Activated CD4-positive, alpha-beta T cell treated with anti-CD3 and anti-CD28 coated beads, Interleukin-2, amount 50 U/mL, for 48 hours (primary cell): Measurements from ENCODE around the gene FOXN3.

Experiments
- DNase-seq, 2 experiments: peaks; one replicate each; pipeline ENCODE4 v3.0.0-alpha.2; 2020

The FOXN3 gene, protein sequence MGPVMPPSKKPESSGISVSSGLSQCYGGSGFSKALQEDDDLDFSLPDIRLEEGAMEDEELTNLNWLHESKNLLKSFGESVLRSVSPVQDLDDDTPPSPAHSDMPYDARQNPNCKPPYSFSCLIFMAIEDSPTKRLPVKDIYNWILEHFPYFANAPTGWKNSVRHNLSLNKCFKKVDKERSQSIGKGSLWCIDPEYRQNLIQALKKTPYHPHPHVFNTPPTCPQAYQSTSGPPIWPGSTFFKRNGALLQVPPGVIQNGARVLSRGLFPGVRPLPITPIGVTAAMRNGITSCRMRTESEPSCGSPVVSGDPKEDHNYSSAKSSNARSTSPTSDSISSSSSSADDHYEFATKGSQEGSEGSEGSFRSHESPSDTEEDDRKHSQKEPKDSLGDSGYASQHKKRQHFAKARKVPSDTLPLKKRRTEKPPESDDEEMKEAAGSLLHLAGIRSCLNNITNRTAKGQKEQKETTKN

DNA sequence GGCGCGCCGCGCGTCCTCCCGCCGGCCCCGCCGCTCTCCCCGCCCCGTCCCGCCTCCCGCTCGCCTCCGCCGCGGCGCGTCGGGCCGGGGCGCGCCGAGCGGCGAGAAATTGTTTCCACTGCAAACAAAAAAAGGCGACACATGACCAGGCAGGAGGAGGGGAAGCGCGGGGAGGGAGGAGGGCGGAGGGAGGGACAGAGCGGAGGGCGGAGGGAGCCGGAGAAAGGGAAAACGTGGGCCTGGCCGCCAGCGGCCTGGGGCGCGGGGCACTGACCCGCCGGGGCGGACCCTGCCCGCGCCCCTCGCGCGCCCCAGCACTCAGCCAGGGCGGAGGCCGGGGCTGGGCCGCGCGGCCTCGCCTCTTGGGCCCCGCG, at the start of gene FOXN3:
Gene FOXN3, minus strand, starts transcription at position 143 of the 374 bp plus-strand sequence. CDS start 4,757 bp downstream, outside the sequence.
- peak; percentile 85 to 89 for DNase-seq

DNA sequence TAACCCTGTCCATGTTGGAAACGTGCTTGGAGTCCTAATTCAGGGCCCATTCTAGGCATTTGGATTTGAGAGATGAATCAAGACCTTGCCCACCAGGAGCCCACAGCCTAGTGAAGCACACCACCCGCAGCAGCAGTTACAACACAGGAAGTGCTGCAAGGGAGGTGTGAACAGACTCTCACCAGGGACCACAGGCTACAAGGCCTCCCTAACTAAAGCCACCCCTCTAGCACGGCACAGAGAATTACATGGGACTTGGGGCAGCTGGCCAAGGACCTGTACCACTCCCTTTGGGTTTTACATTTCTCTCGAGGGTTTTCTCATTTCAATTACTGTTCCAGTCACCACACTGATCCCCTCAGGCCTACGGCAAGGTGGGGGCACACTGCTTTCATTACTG, 49.5 kb upstream of the FOXN3 start:
- DNase-seq = no peak

DNA sequence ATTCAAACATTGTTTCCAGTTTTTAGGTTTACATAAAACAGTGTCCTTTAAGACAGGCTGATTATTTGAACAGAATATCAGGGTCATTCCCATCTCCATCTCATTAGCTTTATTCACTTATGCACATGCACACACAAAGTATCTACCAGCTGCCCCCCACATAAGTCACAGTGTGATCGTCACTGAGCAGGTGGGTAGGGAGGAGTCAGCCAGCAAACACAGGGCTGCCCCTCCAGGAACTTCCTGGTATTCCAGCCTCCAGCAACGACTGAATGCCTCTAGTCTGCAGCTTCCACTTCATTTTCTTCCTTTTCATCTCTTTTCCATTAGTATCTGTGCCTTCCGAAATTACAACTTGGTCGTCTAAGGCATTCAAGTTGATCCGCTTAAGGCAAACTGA, 48.8 kb upstream of the FOXN3 start:
- DNase-seq = no peak

- DNase-seq = no peak
Measured at GRCh38 chr14:89461256-89461655, 44.2 kb upstream of the FOXN3 start.

DNA sequence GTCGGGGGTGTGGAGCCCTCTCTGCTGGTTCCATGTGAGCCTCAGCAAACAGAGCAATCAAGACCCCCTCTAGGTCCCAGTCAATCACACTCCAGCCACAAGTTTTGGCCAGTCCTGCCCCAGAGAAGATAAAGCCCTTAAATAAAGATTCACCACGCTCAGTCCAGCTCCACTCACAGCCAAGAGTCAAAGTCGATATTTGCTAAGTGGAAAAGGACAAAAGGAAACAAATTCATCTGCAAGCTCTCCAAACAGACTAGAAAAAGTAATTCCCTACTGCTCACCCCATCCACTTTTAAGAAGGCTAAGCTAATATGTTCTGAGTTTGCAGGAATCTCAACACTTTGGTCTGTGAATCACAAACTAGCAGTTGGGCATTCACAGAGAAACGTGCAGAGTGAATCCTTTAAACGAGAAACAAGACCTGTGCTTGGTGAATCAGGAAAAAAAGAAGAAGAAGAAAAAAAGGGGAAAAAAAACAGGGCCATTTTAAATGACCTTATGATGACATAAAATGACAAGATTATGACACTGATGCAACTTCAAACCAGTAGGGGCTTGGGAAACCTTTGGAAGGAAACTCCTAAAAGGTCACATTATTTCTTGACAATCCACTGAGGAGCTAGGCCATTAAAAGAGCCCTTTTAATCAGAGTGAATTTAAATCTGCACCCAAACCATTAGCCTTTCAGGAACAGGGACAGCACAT, 41.8 kb upstream of the FOXN3 start:
- no peak for DNase-seq

GRCh38 chr14:89457007-89457406, 40.0 kb upstream of the FOXN3 start:
- no peak for DNase-seq

DNA sequence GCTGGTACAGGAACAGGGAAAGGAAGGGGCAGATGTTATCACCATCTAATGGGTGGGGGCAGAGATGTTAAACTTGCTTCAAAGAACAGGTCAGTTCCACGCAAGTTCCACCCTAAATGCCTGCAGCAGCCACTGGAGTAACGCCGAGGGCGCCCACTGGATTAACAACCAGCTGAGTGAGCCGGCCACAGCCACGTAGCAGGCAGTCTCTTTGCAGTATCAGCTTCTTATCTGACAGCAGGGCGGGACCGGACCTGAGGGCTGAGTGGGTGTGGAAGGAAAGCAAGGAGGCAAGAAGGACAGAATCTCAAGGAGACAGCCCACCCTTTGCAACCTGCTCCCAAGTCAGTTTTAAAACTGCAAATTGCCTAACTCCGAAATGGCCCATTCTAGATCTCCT, 38.4 kb upstream of the FOXN3 start:
- DNase-seq = no peak

DNA sequence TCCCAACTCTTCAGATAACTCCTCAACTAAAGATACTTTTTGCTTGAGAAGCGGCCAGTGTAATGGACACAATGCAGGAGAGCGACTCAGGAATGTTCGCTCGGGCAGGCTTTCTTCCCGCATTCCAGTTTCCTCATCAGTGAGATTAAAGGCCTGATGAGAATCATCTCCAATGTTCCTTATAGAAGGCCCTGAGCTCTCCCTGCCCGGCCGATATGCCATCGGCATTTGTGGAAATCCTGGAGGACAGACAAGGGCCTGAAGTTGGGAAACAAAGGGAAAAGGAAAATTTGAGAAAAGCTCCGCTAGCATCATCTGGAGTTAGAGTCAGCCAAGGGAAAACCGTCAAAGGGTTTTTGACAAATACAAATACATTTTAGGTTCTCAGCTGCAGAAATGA, 38.0 kb upstream of the FOXN3 start:
- DNase-seq = no peak

DNA sequence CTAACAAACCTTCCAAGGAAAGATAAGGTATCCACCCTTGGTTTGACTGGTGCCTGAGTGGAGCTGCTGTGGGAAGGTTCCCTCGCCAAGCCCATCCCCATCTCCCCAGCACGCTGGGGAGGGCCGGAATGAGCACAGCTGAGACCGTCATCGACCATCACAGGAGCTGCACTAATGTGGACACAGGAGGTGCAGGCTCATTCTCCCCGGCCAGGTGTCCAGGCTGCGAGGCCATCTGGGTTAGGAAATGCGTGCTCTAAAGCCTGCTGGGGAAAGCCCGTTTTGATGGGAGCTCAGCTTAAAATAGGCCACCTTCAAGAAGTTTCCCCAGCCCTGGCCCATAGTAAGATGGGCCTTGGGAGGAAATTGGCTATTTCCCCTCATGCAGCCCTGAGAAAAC, 35.2 kb upstream of the FOXN3 start:
- no peak for DNase-seq

DNA sequence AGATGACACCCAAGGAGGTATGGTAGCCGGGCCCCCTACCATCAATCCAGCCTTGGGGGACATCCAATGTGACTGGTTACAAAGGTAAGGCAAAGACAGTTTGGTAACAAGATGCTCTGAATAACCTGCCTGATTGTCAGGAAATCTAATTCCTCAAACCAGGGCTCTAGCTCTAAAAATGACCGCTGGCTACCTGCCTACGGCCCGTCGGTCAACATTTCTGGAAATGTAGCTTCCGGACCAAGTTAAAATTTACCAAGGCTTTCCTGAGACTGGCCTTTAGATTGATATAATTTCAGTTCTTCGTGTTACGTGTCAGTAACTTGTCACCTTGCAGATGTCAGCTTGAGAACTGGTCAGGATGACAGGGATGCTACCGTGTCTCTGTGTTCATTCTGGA, 34.2 kb upstream of the FOXN3 start:
- no peak for DNase-seq

- no peak for DNase-seq
Measured at GRCh38 chr14:89447182-89447944, 30.3 kb upstream of the FOXN3 start.

DNA sequence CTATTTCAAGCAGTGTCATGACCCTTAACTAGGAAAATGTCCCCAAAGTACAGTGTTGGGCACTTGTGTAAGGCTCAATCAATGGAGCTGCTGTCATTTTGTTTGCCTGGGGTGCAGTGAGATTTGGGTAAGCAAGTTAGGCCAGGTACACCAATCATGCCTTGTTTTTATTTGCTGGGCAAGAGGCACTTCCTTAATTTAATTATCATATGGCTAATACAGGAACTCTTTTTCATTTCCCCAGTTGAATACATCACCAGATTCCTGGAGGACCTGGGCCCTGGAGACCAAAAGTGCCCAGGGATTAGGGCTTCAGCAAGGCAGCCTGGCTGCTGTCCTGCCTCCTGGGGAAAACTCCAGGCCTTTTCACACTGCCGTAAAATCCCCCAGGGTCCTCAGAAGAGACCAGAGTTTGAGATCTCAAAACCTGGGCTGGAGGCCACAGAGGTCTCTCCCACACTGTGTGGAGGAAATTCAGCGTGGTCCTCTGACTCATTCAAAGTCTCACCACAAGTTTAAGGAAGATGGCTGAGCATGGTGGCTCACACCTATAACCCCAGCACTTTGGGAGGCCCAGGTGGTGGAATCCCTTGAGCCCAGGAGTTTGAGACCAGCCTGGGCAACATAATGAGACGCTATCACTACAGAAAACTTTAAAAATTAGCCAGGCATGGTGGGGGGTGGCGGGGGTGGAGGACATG, 28.4 kb upstream of the FOXN3 start:
- DNase-seq = peak; percentile 37 to 58

DNA sequence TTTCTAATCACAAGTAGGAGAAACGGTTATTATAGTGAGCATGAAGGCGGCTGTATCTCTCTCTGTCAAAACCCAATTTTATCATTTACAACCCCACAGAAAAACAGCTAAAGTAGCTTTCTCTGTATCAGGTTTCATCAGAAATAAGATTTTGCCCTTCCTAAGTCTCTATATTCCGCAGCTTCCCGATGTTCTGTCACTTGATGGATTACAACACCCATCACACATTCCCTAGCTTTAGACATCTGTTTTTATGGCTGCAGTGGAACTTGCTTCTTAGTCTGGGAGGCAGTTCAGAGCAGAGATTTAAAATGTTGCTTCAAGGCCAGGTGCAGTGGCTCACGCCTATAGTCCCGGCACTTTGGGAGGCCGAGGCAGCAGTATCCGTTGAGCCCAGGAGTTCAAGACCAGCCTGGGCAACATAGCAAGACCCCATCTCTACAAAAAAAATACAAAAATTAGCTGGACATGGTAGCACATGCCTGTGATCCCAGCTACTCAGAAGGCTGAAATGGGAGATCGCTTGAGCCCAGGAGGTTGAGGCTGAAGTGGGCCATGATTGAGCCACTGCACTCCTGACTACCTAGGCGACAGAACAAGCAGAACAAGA, 27.6 kb upstream of the FOXN3 start:
- no peak for DNase-seq

DNA sequence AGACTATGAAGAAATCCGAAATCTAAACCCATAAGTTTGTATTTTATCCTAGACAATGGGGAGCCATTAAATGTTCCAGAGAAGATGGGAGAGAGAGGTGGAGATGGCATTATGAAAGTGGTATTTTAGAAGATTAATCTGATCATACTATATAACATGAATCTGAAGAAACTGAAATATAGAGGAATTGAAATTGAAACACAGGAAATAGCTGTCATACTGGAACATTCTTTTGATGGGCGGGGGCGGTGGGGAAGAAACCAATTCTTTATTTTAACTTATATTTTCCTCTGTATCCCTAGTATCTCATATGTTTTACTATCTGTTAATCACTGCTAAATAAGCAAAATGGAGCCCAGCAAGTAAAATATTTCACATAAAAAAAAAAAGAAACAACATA, 27.0 kb upstream of the FOXN3 start:
- DNase-seq = peak in 1 of 2 experiments; percentile 39

GRCh38 chr14:89443042-89443629, 26.1 kb upstream of the FOXN3 start:
- no peak for DNase-seq

DNA sequence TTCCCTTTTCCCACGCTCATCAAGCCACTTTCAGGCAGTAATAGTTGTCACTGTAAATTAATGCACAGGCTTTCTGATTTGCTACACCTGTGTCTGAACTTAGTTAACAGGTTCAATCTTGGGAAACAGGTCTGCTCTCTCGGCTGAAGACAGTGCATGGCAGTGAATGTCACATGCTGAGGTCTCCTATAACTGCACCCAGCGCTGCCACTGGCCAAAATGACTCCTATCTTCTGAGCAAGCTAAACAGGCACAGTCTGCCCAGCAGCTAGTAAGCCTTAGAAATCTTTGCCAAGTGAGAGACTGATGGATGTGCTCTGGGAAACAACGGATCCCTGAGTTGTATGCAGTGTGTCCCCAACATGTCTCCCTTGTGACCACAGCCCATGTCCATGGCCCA, 25.2 kb upstream of the FOXN3 start:
- no peak for DNase-seq

DNA sequence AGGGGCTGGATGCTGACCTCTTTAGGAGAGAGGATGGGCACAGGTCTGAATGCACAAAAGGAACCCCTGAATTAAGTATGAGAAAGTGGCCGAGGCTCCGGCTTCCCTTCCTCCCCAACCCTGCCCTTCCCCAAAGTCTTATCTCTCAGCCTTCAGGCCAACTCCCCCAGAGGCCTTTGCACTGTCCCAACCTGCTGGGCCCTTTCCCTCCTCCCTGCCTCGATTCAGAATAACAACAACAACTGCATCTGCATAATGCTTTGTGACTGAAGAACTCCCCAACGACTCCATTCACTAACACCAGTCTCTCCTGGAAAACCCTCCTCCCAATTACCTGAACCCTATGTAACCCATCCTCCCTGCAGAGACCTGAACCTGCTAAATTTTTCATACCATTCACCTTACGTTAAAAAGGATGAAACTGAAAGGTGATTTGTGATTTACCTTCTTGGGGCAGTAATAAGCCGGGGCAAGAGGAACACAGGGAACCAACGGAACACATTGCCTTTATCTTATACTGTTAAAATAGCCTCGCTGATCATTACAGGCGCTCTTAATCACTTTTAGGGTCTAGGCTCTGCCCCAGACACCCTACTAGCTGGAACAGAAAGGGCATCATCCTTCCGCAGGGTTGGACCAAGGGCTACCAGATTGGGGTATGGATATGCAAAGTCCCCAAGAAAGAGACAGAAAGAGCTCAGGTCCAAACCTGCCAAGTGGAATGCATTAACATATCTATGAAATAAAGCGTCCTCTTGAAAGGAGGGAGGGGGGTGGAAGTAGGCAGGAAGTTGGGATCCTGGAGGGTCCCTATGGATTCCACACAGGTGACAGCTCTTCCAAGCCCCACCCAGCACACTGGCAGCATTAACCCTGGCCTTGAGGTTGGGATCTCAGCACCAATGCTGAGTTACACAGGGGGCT, 24.2 kb upstream of the FOXN3 start:
- no peak for DNase-seq

GRCh38 chr14:89435892-89436656, 19.0 kb upstream of the FOXN3 start:
- no peak for DNase-seq

GRCh38 chr14:89435492-89435891, 18.5 kb upstream of the FOXN3 start:
- DNase-seq = no peak

- DNase-seq = no peak
Measured at GRCh38 chr14:89432226-89432625, 15.2 kb upstream of the FOXN3 start.
